Measurements from ENCODE around the gene PSMG2. TPM values are rescaled to one million over a fixed set of nuclear protein-coding genes. Genes with fewer than 3 reads are reported as not detected.

The PSMG2 gene
- total RNA-seq, 1 experiment from 2014 or later, result 112 TPM

Other genes with a start within 250 kb of the PSMG2 start
- 27.4 and 31.6 TPM in 2 replicates for gene SPIRE1, start 44.9 kb upstream of the PSMG2 start, total RNA-seq (2014; rRNA removed; shearing (Covaris generic))
- gene CEP76, start 319 bp upstream of the PSMG2 start, total RNA-seq (2014; rRNA removed; shearing (Covaris generic)), result 16.6 and 24.1 TPM in 2 replicates
- 52.2 and 52.7 TPM in 2 replicates for gene PTPN2, start 181.2 kb downstream of the PSMG2 start, total RNA-seq (2014; rRNA removed; shearing (Covaris generic))
- 39.5 and 61.2 TPM in 2 replicates for gene SEH1L, start 245.0 kb downstream of the PSMG2 start, total RNA-seq (2014; rRNA removed; shearing (Covaris generic))